ENCODE measurements around the gene COPS4.

Gene COPS4

GRCh38 chr4:83104991-83105390, 70.0 kb downstream of the COPS4 start:
- no peak overlapping the region for H3K23ac ChIP-seq (ENCODE audit: low read length)
- H3K9ac ChIP-seq (ENCODE audit: low read length) = no peak overlapping the region
- no peak overlapping the region for H2BK120ac ChIP-seq (ENCODE audit: insufficient read depth, low read length, poor library complexity)
- no peak overlapping the region for H4K8ac ChIP-seq (ENCODE audit: low read depth, low read length)
- no peak overlapping the region for H2AK5ac ChIP-seq (ENCODE audit: low read length)
- no peak overlapping the region for H3K27ac ChIP-seq (ENCODE audit: low read depth, low read length)
- no peaks in the 10 kb centered on the region for H3K27me3 ChIP-seq (ENCODE audit: insufficient read depth, low read length)
- no peak overlapping the region for H4K12ac ChIP-seq (ENCODE audit: low read depth, low read length)
- H3K4me1 ChIP-seq (ENCODE audit: control insufficient read depth in 1 of 2, insufficient read depth in 2 of 2, low read length in 2 of 2) = peaks cover 0 to 9% of the 10 kb centered on the region in 2 experiments
- no peak overlapping the region for H3K14ac ChIP-seq (ENCODE audit: low read length)
- no peak overlapping the region for H2BK5ac ChIP-seq (ENCODE audit: low read depth, low read length, poor library complexity)
- no peak overlapping the region for H3K18ac ChIP-seq (ENCODE audit: low read length)
- H2AFZ ChIP-seq (ENCODE audit: insufficient read depth, low read length, poor library complexity) = no peak overlapping the region
- peaks cover 3% of the 10 kb centered on the region for H3K79me2 ChIP-seq (ENCODE audit: control insufficient read depth, insufficient read depth, low read length, poor library complexity)
- H4K91ac ChIP-seq (ENCODE audit: low read depth, low read length) = no peak overlapping the region
- H3K9me3 ChIP-seq (ENCODE audit: insufficient read depth, low read depth, low read length) = no peaks in the 10 kb centered on the region
- H3K36me3 ChIP-seq (ENCODE audit: control insufficient read depth in 1 of 2, insufficient read depth in 2 of 2, low read length in 2 of 2) = peaks cover 0 to 2% of the 10 kb centered on the region in 2 experiments
- H3K4me3 ChIP-seq (ENCODE audit: low read depth, low read length) = no peak overlapping the region
- DNase-seq = peak in 1 of 2 donors; percentile 32
- no peak overlapping the region for H3K4ac ChIP-seq (ENCODE audit: low read depth, low read length)
- no peak overlapping the region for H3K4me2 ChIP-seq (ENCODE audit: low read length)
- WGBS (ENCODE audit: extremely low coverage, insufficient coverage, insufficient read length) = no CpG with 5 or more reads among the region's 7 CpGs
- peaks cover 10% of the 10 kb centered on the region for H3K79me1 ChIP-seq (ENCODE audit: low read length)
- no peak overlapping the region for H2BK12ac ChIP-seq (ENCODE audit: low read length)

GRCh38 chr4:83107631-83108030, 72.6 kb downstream of the COPS4 start:
- H4K8ac ChIP-seq (ENCODE audit: low read depth, low read length) = peak overlapping the region; percentile 26
- no peak overlapping the region for H2BK120ac ChIP-seq (ENCODE audit: insufficient read depth, low read length, poor library complexity)
- H2AFZ ChIP-seq (ENCODE audit: insufficient read depth, low read length, poor library complexity) = no peak overlapping the region
- no peaks in the 10 kb centered on the region for H3K9me3 ChIP-seq (ENCODE audit: insufficient read depth, low read depth, low read length)
- H4K91ac ChIP-seq (ENCODE audit: low read depth, low read length) = no peak overlapping the region
- peak in 1 of 2 donors; percentile 16 for DNase-seq
- no peak overlapping the region for H4K12ac ChIP-seq (ENCODE audit: low read depth, low read length)
- H3K9ac ChIP-seq (ENCODE audit: low read length) = no peak overlapping the region
- H3K23ac ChIP-seq (ENCODE audit: low read length) = no peak overlapping the region
- WGBS (ENCODE audit: extremely low coverage, insufficient coverage, insufficient read length) = no CpG with 5 or more reads among the region's 9 CpGs
- H3K79me1 ChIP-seq (ENCODE audit: low read length) = peaks cover 13% of the 10 kb centered on the region
- no peak overlapping the region for H3K4me2 ChIP-seq (ENCODE audit: low read length)
- no peak overlapping the region for H3K27ac ChIP-seq (ENCODE audit: low read depth, low read length)
- H3K27me3 ChIP-seq (ENCODE audit: insufficient read depth, low read length) = no peaks in the 10 kb centered on the region
- no peak overlapping the region for H2AK5ac ChIP-seq (ENCODE audit: low read length)
- H3K36me3 ChIP-seq (ENCODE audit: control insufficient read depth in 1 of 2, insufficient read depth in 2 of 2, low read length in 2 of 2) = peaks cover 0 to 2% of the 10 kb centered on the region in 2 experiments
- peaks cover 0 to 12% of the 10 kb centered on the region in 2 experiments for H3K4me1 ChIP-seq (ENCODE audit: control insufficient read depth in 1 of 2, insufficient read depth in 2 of 2, low read length in 2 of 2)
- H3K18ac ChIP-seq (ENCODE audit: low read length) = no peak overlapping the region
- H3K14ac ChIP-seq (ENCODE audit: low read length) = no peak overlapping the region
- H3K4ac ChIP-seq (ENCODE audit: low read depth, low read length) = no peak overlapping the region
- H3K79me2 ChIP-seq (ENCODE audit: control insufficient read depth, insufficient read depth, low read length, poor library complexity) = peaks cover 3% of the 10 kb centered on the region
- H2BK12ac ChIP-seq (ENCODE audit: low read length) = no peak overlapping the region
- H2BK5ac ChIP-seq (ENCODE audit: low read depth, low read length, poor library complexity) = no peak overlapping the region
- no peak overlapping the region for H3K4me3 ChIP-seq (ENCODE audit: low read depth, low read length)

- Histone ChIP-seq H3K4ac (ENCODE audit: low read depth, low read length) (no peak overlapping the region), H3K27me3 (ENCODE audit: insufficient read depth, low read length) (no peaks in the 10 kb centered on the region), H2BK12ac (ENCODE audit: low read length) (no peak overlapping the region), H4K8ac (ENCODE audit: low read depth, low read length) (no peak overlapping the region), H2AFZ (ENCODE audit: insufficient read depth, low read length, poor library complexity) (no peak overlapping the region), H3K4me3 (ENCODE audit: low read depth, low read length) (no peak overlapping the region), H2BK120ac (ENCODE audit: insufficient read depth, low read length, poor library complexity) (no peak overlapping the region), H4K12ac (ENCODE audit: low read depth, low read length) (no peak overlapping the region), H4K91ac (ENCODE audit: low read depth, low read length) (no peak overlapping the region), H3K9me3 (ENCODE audit: insufficient read depth, low read depth, low read length) (no peaks in the 10 kb centered on the region), H3K9ac (ENCODE audit: low read length) (no peak overlapping the region), H3K14ac (ENCODE audit: low read length) (no peak overlapping the region), H3K23ac (ENCODE audit: low read length) (no peak overlapping the region), H3K18ac (ENCODE audit: low read length) (no peak overlapping the region), H3K79me2 (ENCODE audit: control insufficient read depth, insufficient read depth, low read length, poor library complexity) (peaks cover 3% of the 10 kb centered on the region), H3K4me1 (ENCODE audit: control insufficient read depth in 1 of 2, insufficient read depth in 2 of 2, low read length in 2 of 2) (peaks cover 2 to 15% of the 10 kb centered on the region in 2 experiments), H2BK5ac (ENCODE audit: low read depth, low read length, poor library complexity) (no peak overlapping the region), H3K79me1 (ENCODE audit: low read length) (peaks cover 15% of the 10 kb centered on the region), H3K36me3 (ENCODE audit: control insufficient read depth in 1 of 2, insufficient read depth in 2 of 2, low read length in 2 of 2) (peaks cover 0 to 2% of the 10 kb centered on the region in 2 experiments), H3K27ac (ENCODE audit: low read depth, low read length) (no peak overlapping the region), H3K4me2 (ENCODE audit: low read length) (no peak overlapping the region), H2AK5ac (ENCODE audit: low read length) (no peak overlapping the region)
- no CpG with 5 or more reads among the region's 26 CpGs for WGBS (ENCODE audit: extremely low coverage, insufficient coverage, insufficient read length)
- DNase-seq = peak; percentile 96 to 97
Observed at GRCh38 chr4:83108101-83108861, 73.3 kb downstream of the COPS4 start.

GRCh38 chr4:83109480-83110222, 74.7 kb downstream of the COPS4 start:
- Histone ChIP-seq H2BK12ac (ENCODE audit: low read length) (peak overlapping the region; percentile 36), H3K36me3 (ENCODE audit: control insufficient read depth in 1 of 2, insufficient read depth in 2 of 2, low read length in 2 of 2) (no peaks in the 10 kb centered on the region), H2AK5ac (ENCODE audit: low read length) (no peak overlapping the region), H3K4ac (ENCODE audit: low read depth, low read length) (peak overlapping the region; percentile 48), H3K4me1 (ENCODE audit: control insufficient read depth in 1 of 2, insufficient read depth in 2 of 2, low read length in 2 of 2) (peaks cover 5 to 18% of the 10 kb centered on the region in 2 experiments), H3K9ac (ENCODE audit: low read length) (peak overlapping the region; percentile 79), H3K18ac (ENCODE audit: low read length) (peak overlapping the region; percentile 82), H2BK120ac (ENCODE audit: insufficient read depth, low read length, poor library complexity) (peak overlapping the region; percentile 88), H3K79me1 (ENCODE audit: low read length) (peaks cover 18% of the 10 kb centered on the region), H2AFZ (ENCODE audit: insufficient read depth, low read length, poor library complexity) (peak overlapping the region; percentile 92), H3K23ac (ENCODE audit: low read length) (no peak overlapping the region), H4K12ac (ENCODE audit: low read depth, low read length) (peak overlapping the region; percentile 74), H3K27ac (ENCODE audit: low read depth, low read length) (peak overlapping the region; percentile 93), H3K79me2 (ENCODE audit: control insufficient read depth, insufficient read depth, low read length, poor library complexity) (peaks cover 5% of the 10 kb centered on the region), H3K14ac (ENCODE audit: low read length) (peak overlapping the region; percentile 82), H3K9me3 (ENCODE audit: insufficient read depth, low read depth, low read length) (peaks cover 1% of the 10 kb centered on the region), H2BK5ac (ENCODE audit: low read depth, low read length, poor library complexity) (peak overlapping the region; percentile 89), H3K4me3 (ENCODE audit: low read depth, low read length) (peak overlapping the region; percentile 73), H3K4me2 (ENCODE audit: low read length) (peak overlapping the region; percentile 66), H4K91ac (ENCODE audit: low read depth, low read length) (peak overlapping the region; percentile 82), H4K8ac (ENCODE audit: low read depth, low read length) (peak overlapping the region; percentile 96), H3K27me3 (ENCODE audit: insufficient read depth, low read length) (no peaks in the 10 kb centered on the region)
- no CpG with 5 or more reads among the region's 64 CpGs for WGBS (ENCODE audit: extremely low coverage, insufficient coverage, insufficient read length)
- DNase-seq = peak; percentile 47 to 68
